Myocyte (in vitro differentiated cells): Measurements from ENCODE around the gene TTC7B. TPM values are rescaled to one million over a fixed set of nuclear protein-coding genes. Genes with fewer than 3 reads are reported as not detected.

Source experiments
- DNase-seq: peaks from one replicate; pipeline ENCODE4 v3.0.0-alpha.2; 2012; ENCODE audit warnings: low read depth
- total RNA-seq: library from RNA; depleted of rRNA; stranded (reverse); fragments of >200 nt; gene quantifications from 2 replicates; pipeline ENCODE4 v1.2.3, GENCODE V29; 2014

Gene TTC7B
- total RNA-seq, 1 donor from 2014 or later, result 40.6 TPM

DNA sequence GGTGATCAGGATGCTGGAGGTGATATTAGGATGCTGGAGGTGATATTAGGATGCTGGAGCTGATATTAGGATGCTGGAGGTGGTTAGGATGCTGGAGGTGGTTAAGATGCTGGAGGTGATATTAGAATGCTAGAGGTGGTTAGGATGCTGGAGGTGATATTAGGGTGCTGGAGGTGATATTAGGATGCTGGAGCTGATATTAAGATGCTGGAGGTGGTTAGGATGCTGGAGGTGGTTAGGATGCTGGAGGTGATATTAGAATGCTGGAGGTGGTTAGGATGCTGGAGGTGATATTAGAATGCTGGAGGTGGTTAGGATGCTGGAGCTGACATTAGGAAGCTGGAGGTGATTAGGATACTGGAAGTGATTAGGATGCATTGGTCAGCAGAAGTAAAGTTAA is 318.0 kb downstream of the TTC7B start:
- no peak for DNase-seq

DNA sequence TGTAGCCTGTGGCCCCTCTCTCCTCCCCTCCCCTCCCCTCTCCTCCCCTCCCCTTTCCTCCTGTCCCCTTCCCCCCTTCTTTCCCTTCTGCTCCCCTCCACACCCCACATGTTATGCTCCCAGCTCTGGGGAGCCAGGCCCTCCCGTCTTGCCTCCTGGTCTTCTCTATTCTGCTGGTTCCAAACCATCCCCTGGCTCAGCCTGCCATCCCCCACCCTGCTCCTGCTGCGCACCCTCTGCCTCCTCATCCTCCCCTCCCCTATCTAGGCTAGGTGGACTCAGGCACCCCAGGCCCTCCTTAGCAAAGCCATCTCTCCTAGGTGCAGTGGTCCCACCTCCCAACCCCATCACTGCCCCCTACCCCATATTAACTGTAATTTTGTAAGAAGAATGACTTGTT is 319.9 kb downstream of the TTC7B start:
- no peak for DNase-seq

DNA sequence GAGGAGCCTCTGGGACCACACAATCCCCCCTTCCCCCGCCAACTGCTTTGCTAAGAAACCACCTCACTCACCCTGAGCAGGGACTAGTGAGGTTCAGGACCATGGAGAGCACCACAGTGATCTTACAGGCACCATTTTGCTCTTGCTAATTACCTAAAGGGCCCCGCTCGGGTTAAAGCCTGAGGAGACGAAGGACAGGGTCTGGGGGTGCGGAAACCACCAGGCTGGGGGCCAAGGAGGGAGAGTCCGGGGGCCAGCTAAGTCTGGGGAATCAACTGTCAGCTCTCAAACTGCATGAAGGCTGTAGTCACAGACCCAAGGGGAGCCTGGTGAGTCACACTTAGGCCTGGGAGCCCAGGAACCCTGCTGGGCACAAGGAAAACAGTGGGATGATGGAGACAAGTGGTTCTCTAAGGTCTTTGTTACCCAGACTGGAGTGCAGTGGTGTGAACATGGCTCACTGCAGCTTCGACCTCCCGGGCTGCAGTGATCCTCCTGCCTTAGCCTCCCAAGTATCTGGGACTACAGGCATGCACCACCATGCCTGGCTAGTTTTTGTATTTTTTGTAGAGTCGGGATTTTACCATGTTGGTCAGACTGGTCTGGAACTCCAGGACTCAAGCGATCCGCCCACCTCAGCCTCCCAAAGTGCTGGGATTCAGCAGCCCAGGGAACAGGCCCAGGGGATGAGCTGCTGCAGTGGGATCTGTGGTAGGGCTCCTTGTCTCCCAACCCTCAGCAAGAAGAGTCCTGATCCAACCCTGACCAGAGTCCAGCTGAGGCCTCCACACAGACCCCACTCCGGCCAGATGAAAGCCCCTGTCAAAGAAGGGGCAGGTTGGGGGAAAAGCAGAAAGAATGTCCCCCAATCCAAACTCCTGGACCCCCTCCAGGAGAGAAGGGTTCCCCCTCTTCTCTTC is 320.6 kb downstream of the TTC7B start:
- DNase-seq, result peak; percentile 84

DNA sequence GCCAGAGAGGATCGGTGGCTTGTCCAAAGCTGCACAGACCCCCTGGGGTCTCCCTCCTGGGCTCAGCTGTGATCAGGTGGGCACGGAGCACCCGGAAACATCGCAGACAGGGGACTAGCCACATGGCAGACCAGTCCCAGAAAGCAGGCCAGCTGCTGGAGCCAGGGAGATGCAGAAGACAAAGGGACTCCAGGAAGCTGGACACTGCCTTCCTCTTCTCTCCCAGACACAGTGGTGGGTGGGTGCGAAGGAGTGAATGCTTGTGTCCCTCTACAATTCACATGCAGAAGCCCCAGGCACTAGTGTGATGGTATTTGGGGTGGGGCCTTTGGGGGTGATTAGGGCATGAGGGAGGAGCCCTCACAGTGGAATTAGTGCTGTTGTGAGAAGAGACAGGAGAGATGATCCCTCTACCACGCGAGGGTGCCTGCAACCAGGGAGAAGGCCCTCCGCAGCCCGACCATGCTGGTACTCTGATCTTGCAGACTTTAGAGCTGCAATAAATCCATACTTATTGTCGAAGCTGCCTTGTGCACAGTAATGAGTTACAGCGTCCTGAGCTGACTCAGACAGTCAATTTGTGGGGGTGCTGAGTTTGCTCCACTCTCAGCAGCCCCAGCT is 324.2 kb downstream of the TTC7B start:
- DNase-seq, result no peak

DNA sequence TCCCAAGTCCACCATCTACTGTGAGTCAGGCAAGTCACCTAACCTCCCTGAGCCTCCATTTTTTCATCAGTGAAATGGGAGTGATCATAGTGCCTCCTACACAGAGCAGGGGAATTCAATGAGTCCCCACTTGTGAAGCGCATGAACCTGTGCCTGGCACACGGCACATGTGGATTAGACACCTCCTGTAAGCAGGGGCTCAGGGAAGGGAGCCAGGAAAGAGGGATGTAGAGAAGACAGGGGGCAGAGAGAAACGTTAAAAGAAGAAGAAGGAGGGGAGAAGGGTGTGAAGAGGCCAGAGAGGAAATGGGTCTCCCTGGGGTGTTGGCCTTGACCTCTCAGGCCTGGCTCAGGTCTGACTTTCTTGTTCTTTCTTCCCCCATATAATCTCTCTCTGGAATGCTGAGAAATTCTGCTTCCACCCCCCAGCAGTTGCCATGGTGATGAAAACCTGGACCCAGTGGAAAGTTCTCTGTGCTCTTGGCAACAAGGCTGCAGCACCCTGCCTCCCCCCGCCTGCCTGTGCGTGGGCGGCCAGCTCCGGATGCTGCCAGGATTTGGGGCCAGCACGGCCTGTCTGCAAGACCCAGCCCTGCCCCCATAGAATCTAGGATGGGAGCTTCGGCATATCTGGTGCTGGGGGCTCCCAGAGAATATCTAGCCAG is 324.9 kb downstream of the TTC7B start:
- DNase-seq, result peak; percentile 25

DNA sequence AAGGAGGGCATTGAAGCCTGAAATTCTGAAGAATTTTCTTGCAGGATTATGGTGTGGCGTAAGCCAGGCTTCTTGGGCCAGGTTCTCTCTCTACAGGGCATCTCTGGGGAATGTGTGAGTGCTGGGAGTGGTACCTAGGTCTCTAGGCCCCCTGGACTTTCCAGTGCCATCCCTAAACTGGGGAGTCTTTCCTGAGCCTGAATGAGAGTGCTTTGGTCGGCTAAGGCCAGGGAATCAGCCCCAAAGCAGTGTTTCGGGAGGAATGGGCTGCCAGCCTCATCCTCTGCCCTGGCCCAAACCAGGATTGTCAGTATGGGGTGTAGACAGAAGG is 325.5 kb downstream of the TTC7B start:
- no peak for DNase-seq

DNA sequence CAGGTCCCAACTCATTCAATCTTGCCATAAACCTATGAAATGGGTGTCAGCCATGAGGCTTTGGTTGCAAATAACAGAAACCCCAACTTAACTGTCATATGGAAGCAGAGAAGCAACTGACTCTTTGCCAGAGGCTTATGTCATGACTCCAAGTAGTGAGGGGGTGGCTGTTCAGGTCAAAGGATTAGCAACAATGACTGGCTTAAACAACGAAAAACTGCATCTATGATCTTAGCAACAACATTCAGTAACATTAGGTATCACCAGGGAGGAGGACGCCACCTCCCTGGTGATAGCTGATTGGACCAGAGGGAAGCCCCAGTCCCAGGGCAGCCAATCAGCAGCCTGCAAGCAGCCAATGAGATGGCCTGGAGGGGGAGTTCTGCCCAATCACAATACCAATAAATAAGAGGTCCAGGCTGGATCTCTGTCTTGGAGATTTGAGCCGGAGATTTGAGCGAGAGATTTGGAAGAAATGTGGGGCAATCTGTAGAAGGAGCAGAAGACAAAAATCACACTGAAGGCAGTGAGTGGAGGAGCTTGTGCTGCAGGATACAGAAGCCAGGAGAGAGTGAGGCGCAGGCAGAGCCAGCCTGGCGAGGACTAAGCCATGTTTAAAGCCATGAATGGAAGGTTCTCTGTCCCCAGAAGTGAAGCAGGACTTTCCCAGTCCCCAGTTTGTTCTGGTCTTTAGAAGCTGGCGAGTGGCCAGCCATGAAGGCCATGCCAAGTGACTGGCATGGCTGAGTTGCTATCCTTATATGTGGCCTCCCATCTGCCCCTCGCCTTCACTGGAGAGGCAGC is 326.1 kb downstream of the TTC7B start:
- DNase-seq, result no peak

DNA sequence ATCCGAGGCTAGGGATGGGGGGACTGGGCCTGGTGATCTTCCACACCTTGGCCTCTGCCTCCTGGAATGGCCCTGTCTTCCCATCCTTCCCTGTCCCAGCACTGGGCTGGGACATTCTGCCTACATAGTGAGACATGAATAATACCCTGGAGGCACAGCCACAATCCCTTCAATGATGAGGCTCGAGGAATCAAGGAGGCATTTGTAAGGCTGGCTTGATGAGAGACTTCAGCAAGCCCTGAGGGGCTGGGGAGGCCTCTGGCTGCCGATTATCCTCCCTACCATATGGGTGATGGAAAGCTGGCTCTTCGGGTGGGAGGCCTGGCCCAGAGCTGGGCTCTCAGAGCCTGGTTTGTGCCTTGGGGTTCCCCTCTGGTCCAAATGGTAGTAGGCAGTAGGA is 326.9 kb downstream of the TTC7B start:
- DNase-seq, result no peak

DNA sequence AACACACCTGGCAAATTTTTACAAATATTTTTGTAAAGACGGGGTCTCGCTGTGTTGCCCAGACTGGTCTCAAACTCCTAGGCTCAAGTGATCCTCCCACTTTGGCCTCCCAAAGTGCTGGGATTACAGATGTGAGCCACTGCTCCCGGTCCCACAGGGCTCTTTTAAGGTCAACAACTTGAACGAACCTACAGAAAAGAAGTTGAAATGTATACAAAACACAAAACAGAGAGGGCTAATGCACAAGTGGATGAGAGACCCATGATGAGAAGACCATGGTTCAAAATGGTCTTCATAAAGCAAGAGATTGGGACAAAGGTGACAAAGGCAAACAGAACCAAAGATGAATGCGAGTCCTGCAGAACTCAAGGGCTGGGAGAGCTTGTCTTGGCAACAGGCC is 328.0 kb downstream of the TTC7B start:
- DNase-seq, result no peak

DNA sequence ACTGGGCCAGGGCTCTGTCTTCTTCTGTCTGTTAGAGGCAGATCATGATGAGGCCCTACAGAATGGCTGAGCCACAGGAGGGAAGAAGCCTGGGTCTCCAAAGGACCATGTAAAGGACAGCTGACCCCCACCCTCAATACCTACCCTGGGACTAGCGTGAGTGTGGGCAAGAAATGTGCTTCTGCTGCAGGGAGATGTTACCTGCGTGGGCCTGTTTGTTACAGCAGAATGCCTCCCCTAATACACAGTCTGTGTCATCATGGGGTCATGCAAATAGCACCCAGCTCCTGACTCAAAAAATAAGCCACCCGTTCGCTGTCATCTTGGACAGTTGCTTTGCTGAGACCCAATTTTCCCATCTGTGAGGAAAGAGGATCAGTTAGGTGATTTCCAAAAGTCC is 328.8 kb downstream of the TTC7B start:
- DNase-seq, result no peak

DNA sequence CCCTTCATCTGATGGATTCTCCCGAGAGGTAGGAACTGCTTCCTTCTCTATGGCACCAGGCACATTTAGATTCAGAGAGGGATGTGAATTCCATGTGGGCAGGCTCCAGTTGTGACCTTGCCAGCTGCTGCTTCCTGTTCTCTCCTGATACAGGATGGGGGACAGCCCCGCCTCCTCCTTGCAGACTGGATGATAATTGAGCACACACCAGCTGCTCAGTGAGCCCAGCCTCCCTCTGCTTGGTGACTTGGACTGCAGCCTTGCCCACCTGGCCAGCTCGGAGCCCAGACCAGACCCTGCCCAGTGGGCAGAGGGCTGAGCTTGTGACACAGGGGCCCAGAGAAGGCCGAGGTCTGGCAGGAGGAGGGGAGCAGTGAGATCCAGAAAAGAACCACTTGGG is 329.2 kb downstream of the TTC7B start:
- DNase-seq, result peak; percentile 64

DNA sequence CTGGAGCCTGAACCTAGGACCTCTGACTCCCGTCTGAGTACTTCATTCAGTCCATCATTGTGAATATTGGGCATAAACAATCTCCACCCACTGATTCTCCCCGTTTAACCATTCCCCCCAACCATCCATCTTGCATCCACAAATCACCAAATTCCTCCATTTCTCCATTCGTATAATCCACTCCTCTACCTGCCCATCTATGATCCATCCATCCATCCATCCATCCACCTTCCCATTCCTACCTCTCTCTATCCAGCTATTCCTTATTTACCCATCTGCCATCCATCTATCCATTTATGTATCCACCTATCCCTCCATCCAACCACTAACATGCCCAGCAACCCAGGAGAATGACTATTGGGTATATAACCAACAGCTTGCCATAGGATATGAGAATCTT is 331.9 kb downstream of the TTC7B start:
- DNase-seq, result no peak

DNA sequence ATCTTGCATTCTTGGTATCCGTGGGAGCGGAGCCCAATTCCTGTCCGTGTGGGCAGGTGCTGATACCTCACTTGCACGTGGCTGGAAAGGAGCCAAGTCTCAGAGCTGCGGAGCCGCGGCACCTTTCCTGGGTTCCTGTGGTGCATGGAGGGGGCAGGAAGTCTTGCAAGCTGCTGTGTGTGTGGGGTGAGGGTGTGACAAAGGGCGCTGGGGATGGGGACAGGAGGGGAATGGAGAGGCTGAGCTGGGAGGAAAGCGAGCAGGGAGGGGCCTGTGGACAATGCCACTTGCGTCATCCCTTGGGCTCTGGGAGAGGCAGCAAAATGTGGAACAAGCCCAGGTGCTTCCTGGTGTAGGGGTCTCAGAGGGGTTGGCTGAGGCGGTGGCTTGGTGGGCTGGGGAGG is 332.7 kb downstream of the TTC7B start:
- no peak for DNase-seq

DNA sequence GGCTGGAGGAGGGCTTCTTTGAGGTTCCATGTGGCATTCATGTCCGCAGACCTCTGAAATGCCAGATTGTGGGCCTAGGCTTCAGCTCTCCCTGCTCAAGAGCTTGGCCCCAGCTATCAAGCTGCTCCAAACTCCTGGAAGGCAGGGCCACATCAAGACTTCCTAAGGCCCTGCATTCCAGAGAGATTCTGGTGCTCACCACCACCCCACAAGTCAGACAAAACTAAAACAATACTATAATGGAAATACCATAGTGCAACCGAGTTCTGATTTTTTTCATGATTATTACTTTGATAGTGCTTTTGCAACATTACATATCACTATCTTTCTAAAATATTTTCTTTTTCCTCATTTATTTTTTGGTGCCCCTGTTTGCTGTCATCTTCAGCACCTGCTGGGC is 333.1 kb downstream of the TTC7B start:
- DNase-seq, result no peak

DNA sequence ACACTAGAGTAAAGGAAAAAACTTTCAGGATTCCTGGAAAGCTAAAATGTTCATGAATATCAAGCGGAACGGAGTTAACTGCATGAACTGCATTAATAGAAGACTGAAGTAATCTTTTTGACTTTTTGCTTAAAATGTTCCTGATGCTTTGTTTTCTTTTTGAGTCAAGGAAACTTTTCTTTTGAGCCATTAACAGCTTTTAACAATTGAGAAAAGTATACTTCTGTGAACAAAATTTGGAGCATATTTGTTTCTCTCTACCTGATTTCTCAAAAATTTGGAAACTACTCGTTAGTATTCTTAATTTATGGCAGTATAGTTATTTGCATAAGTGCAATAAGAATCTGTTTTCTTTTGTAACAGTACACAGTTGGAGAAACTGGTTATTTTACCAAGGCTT is 340.9 kb downstream of the TTC7B start:
- no peak for DNase-seq

Other genes with a start within 250 kb of the TTC7B start
- 5.5 and 5.6 TPM in 2 replicates for gene RPS6KA5, start 244.2 kb upstream of the TTC7B start, total RNA-seq